ENCODE data around the gene LZTR1. TPM values are rescaled to one million over a fixed set of nuclear protein-coding genes. Genes with fewer than 3 reads are reported as not detected.

The LZTR1 gene
- total RNA-seq, 1 donor, result 53.5 TPM

DNA sequence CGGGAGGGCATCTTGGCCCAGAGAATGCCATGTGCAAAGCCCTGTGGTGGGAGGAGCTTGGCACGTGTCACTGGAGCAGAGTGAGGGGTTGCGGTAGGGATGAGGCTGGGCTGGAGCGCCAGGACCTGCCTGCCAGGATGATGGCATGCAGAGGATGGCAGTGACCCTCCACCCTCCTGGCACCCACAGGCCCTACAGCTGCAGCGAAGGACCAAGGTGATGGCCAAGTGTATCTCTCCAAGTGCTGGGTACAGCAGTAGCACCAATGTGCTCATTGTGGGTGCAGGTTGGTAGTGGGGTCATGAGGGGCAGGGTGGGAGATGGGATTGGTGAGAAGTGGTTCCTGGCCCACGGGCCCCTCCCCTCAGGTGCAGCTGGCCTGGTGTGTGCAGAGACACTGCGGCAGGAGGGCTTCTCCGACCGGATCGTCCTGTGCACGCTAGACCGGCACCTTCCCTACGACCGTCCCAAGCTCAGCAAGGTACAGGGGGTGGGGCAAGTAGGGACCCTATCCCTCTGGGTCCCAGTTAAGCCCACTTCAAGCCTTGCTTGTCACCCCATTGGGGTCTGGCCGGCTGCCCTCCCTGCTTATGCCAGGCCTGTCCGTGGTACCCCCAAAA, 7.7 kb upstream of the LZTR1 start:
- no peak overlapping the region for H3K4me3 ChIP-seq (ENCODE audit: low read depth, low read length)
- TF ChIP-seq, protein P1, sequence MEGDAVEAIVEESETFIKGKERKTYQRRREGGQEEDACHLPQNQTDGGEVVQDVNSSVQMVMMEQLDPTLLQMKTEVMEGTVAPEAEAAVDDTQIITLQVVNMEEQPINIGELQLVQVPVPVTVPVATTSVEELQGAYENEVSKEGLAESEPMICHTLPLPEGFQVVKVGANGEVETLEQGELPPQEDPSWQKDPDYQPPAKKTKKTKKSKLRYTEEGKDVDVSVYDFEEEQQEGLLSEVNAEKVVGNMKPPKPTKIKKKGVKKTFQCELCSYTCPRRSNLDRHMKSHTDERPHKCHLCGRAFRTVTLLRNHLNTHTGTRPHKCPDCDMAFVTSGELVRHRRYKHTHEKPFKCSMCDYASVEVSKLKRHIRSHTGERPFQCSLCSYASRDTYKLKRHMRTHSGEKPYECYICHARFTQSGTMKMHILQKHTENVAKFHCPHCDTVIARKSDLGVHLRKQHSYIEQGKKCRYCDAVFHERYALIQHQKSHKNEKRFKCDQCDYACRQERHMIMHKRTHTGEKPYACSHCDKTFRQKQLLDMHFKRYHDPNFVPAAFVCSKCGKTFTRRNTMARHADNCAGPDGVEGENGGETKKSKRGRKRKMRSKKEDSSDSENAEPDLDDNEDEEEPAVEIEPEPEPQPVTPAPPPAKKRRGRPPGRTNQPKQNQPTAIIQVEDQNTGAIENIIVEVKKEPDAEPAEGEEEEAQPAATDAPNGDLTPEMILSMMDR (IDR thresholded peaks at IDR 0.05; ENCODE audit: insufficient read depth, low read length), result no peak
- no peak for DNase-seq (ENCODE audit: low read depth)

DNA sequence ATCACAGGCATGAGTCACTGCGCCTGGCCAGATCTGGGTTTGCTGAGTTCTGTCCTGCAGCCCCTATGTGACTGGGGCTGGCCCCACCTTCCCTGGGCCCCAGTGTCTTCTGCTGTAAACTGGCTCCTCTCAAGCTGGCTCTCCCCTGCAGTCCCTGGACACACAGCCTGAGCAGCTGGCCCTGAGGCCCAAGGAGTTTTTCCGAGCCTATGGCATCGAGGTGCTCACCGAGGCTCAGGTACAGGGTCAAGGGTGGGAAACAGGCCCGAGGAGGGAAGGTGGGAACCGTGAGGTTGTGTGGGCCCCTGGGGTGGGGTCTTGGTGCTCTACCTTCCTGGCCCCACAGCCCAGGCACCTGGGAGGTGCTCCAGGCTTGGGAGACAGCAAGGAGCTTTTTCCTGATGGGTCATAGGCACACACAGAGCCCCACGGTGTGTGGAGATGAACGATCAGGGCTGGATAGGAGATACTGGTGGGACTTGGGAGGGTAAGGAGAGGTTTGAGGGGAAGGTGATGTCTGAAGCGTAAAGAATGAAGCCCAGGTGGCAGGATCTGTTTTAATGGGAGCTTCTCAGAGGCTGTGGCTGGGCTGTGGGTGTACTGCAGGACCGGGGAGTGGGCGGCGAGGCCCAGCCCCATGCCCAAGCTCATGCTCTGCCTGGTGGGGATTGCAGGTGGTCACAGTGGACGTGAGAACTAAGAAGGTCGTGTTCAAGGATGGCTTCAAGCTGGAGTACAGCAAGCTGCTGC, 6.4 kb upstream of the LZTR1 start:
- TF ChIP-seq, protein P1 (IDR thresholded peaks at IDR 0.05; ENCODE audit: insufficient read depth, low read length), result no peak

DNA sequence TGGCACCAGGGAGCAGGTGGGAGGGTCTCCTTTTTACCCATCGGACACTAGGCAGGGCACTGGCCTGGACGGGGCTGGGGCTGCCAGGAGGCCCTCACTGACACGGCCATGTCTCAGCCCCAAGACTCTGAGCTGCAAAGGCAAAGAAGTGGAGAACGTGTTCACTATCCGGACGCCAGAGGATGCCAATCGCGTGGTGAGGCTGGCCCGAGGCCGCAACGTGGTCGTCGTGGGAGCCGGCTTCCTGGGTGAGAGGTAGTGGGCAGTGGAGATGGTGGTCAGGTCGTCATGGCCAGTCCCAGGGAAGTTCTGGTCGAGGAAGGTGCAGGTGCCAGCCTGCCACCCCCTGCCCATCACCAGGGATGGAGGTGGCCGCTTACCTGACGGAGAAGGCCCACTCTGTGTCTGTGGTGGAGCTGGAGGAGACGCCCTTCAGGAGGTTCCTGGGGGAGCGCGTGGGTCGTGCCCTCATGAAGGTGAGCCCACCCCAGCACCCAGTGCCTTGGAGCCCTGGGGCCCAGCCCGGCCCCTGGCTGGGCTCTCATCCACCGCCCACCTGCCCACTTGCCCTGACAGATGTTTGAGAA, 5.7 kb upstream of the LZTR1 start:
- DNase-seq (ENCODE audit: low read depth), result no peak
- TF ChIP-seq, protein P1 (IDR thresholded peaks at IDR 0.05; ENCODE audit: insufficient read depth, low read length), result no peak

More for the DNA sequence above, 6.4 kb upstream of the LZTR1 start:
- no peak for DNase-seq (ENCODE audit: low read depth)
- H3K4me3 ChIP-seq (ENCODE audit: low read depth, low read length), result no peak overlapping the region

DNA sequence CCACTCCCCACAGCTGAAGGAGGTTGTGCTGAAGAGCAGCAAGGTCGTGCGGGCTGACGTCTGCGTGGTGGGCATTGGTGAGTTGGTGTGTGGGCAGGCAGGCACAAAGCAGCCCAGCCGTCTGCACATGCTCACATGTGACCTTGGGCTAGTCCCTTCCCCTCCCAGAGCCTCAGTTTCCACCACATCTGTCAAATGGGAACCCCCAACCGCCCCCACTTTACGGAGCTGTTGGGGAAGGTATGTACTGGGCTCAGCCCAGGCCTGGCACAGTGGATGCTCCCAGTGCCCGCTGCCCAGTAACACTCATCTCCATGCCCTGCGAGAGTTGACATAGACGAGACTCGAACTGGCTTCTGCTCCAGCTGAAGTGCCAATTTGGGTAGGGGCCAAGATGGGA, 5.1 kb upstream of the LZTR1 start:
- TF ChIP-seq, protein P1 (IDR thresholded peaks at IDR 0.05; ENCODE audit: insufficient read depth, low read length), result no peak
- no peak for DNase-seq (ENCODE audit: low read depth)
- no peak overlapping the region for H3K4me3 ChIP-seq (ENCODE audit: low read depth, low read length)

More for the DNA sequence above, 5.7 kb upstream of the LZTR1 start:
- H3K4me3 ChIP-seq (ENCODE audit: low read depth, low read length), result no peak overlapping the region

DNA sequence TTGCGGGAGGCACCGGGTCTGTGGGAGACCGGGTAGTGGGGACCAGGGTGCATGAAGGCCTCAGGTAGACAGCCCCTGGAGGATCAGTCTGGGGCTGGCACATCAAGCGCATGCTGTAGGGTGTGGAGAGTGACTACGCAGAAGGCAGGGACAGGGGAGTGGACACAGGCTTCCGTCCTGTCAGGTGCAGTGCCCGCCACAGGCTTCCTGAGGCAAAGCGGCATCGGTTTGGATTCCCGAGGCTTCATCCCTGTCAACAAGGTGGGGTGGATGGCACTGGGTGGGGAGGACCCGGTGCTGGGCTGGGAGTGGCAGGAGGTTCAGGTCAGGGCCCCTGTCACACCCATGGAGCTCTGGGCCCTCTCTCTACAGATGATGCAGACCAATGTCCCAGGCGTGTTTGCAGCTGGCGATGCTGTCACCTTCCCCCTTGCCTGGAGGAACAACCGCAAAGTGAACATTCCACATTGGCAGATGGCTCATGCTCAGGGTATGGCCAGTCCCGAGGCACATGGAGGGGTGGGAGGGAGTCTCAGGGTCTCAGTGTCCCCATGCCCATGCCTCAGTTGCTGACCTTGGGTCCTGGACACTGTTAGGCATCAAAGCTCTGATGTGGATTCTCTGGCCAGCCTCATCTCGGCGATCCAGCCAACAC, 4.5 kb upstream of the LZTR1 start:
- TF ChIP-seq, protein P1 (IDR thresholded peaks at IDR 0.05; ENCODE audit: insufficient read depth, low read length), result no peak
- no peak overlapping the region for H3K4me3 ChIP-seq (ENCODE audit: low read depth, low read length)
- no peak for DNase-seq (ENCODE audit: low read depth)

DNA sequence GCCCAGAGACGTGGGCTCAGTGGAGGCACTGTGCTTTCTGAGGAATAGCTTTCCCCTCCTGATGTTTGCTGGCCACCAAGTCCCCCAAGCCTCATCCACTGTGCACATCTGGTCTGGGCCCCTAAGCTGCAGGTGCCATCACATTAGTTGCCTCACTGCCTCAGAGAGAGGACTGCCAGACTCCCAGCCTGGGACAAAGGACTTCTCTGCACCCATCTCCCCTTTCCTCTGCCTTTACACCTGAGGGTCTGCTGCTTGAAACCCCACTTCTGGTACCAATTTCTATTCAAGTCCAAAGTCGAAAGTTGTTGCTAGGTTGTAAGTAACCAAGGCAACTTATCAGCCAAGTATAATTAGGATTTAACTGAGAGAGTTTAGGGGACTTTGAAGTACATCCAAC, 3.7 kb upstream of the LZTR1 start:
- no peak overlapping the region for H3K4me3 ChIP-seq (ENCODE audit: low read depth, low read length)
- no peak for DNase-seq (ENCODE audit: low read depth)
- TF ChIP-seq, protein P1 (IDR thresholded peaks at IDR 0.05; ENCODE audit: insufficient read depth, low read length), result no peak
